ENCODE measurements around the gene PROM2. TPM values are rescaled to one million over a fixed set of nuclear protein-coding genes. Genes with fewer than 3 reads are reported as not detected.

The PROM2 gene, protein sequence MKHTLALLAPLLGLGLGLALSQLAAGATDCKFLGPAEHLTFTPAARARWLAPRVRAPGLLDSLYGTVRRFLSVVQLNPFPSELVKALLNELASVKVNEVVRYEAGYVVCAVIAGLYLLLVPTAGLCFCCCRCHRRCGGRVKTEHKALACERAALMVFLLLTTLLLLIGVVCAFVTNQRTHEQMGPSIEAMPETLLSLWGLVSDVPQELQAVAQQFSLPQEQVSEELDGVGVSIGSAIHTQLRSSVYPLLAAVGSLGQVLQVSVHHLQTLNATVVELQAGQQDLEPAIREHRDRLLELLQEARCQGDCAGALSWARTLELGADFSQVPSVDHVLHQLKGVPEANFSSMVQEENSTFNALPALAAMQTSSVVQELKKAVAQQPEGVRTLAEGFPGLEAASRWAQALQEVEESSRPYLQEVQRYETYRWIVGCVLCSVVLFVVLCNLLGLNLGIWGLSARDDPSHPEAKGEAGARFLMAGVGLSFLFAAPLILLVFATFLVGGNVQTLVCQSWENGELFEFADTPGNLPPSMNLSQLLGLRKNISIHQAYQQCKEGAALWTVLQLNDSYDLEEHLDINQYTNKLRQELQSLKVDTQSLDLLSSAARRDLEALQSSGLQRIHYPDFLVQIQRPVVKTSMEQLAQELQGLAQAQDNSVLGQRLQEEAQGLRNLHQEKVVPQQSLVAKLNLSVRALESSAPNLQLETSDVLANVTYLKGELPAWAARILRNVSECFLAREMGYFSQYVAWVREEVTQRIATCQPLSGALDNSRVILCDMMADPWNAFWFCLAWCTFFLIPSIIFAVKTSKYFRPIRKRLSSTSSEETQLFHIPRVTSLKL
- 100 to 1,000 TPM in 1 of 4 donors, 10 to 100 TPM in 3; 59.7 to 184 (median 83.5) TPM for total RNA-seq

- DNase-seq, result no peak
- H3K9me3 ChIP-seq, result no peaks in the 10 kb centered on the region
- H3K27me3 ChIP-seq, result no peaks in the 10 kb centered on the region
- H3K36me3 ChIP-seq, result peaks cover 0 to 12% (median 4%) of the 10 kb centered on the region in 3 donors
- TF ChIP-seq, protein P1, sequence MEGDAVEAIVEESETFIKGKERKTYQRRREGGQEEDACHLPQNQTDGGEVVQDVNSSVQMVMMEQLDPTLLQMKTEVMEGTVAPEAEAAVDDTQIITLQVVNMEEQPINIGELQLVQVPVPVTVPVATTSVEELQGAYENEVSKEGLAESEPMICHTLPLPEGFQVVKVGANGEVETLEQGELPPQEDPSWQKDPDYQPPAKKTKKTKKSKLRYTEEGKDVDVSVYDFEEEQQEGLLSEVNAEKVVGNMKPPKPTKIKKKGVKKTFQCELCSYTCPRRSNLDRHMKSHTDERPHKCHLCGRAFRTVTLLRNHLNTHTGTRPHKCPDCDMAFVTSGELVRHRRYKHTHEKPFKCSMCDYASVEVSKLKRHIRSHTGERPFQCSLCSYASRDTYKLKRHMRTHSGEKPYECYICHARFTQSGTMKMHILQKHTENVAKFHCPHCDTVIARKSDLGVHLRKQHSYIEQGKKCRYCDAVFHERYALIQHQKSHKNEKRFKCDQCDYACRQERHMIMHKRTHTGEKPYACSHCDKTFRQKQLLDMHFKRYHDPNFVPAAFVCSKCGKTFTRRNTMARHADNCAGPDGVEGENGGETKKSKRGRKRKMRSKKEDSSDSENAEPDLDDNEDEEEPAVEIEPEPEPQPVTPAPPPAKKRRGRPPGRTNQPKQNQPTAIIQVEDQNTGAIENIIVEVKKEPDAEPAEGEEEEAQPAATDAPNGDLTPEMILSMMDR (IDR thresholded peaks at IDR 0.05), result peak in 1 of 6 experiments; percentile 19
- peak in 3 of 4 donors; percentile 24 to 68 (median 49) for TF ChIP-seq POLR2A (IDR thresholded peaks at IDR 0.05)
- peak within 1 kb of the TSS; percentile 85 to 96 (median 92) for H3K27ac ChIP-seq
- H3K4me3 ChIP-seq, result peak within 1 kb of the TSS; percentile 57 to 62 (median 60)
- intact Hi-C loops (cut with DNase I), result no loop called here
- H3K4me1 ChIP-seq, result peaks cover 17 to 57% (median 23%) of the 10 kb centered on the region in 3 donors
- 60 to 62% methylated on average over 1 to 11 of the region's 17 CpGs for WGBS, 2 donors
These were observed at the start of gene PROM2 for GRCh38 chr2:95274291-95275150. PROM2 (plus strand) TSS chr2:95274449; CDS start chr2:95274586, 137 bp downstream.

- H3K9me3 ChIP-seq, result peaks cover 0 to 47% (median 16%) of the 10 kb centered on the region in 3 donors
- TF ChIP-seq, protein P1 (IDR thresholded peaks at IDR 0.05), result no peak
- no peak for TF ChIP-seq POLR2A (IDR thresholded peaks at IDR 0.05)
These were observed 48.6 kb upstream of the PROM2 start for GRCh38 chr2:95225658-95226057.

GRCh38 chr2:95231723-95232122 is 42.5 kb upstream of the PROM2 start:
- Histone ChIP-seq H3K4me1 (peaks cover 0 to 5% (median 0%) of the 10 kb centered on the region in 3 donors), H3K4me3 (no peak overlapping the region), H3K27ac (no peak overlapping the region), H3K36me3 (no peaks in the 10 kb centered on the region), H3K9me3 (no peaks in the 10 kb centered on the region), H3K27me3 (no peaks in the 10 kb centered on the region)
- TF ChIP-seq, protein P1 (IDR thresholded peaks at IDR 0.05), result peak in 5 of 6 experiments; percentile 70 to 90 (median 77)
- no peak for TF ChIP-seq POLR2A (IDR thresholded peaks at IDR 0.05)
- WGBS, 2 donors, result 32 to 52% methylated on average over 3 of the region's 3 CpGs
- no peak for DNase-seq
- intact Hi-C loops (cut with DNase I), result loop anchor here (10.0 kb wide), 1 partner anchor 83 kb away; no protein-coding TSS in a partner anchor

More at GRCh38 chr2:95225658-95226057, 48.6 kb upstream of the PROM2 start:
- no peak overlapping the region for H3K27ac ChIP-seq
- no peak overlapping the region for H3K4me3 ChIP-seq
- no peaks in the 10 kb centered on the region for H3K27me3 ChIP-seq
- peaks cover 0 to 20% (median 0%) of the 10 kb centered on the region in 3 donors for H3K36me3 ChIP-seq
- H3K4me1 ChIP-seq, result no peaks in the 10 kb centered on the region
- no peak for DNase-seq
- intact Hi-C loops (cut with DNase I), result no loop called here

- Histone ChIP-seq H3K27me3 (no peaks in the 10 kb centered on the region), H3K4me3 (no peak overlapping the region), H3K4me1 (peaks cover 0 to 5% (median 0%) of the 10 kb centered on the region in 3 donors), H3K9me3 (no peaks in the 10 kb centered on the region), H3K36me3 (no peaks in the 10 kb centered on the region), H3K27ac (no peak overlapping the region)
- intact Hi-C loops (cut with DNase I), result loop anchor here (10.0 kb wide), 1 partner anchor 83 kb away; no protein-coding TSS in a partner anchor
- DNase-seq, result no peak
- 83% methylated on average over 1 of the region's 1 CpG for WGBS, 2 donors
- TF ChIP-seq, protein P1 (IDR thresholded peaks at IDR 0.05), result no peak
- no peak for TF ChIP-seq POLR2A (IDR thresholded peaks at IDR 0.05)
These were observed 42.0 kb upstream of the PROM2 start for GRCh38 chr2:95232232-95232631.
